Testis (tissue), 2 donors: ENCODE results near the gene P2RX7.

Experiments
- CTCF ChIP-seq, 3 experiments: fragments of 450-650 bp in 2 of 3; fragments of 200-600 bp in 1 of 3; sonication (generic) in 1 of 3; IDR thresholded peaks; one replicate each; pipeline ENCODE4 v1.5.1; 2016 to 2019; ENCODE audit warnings: antibody characterized with exemption in 3 of 3, mild to moderate bottlenecking in 2 of 3, moderate library complexity in 1 of 3
- POLR2A ChIP-seq: fragments of 450-650 bp; IDR thresholded peaks from one replicate; pipeline ENCODE4 v1.6.1; 2017; ENCODE audit warnings: antibody characterized with exemption, mild to moderate bottlenecking, moderate library complexity

GRCh38 chr12:121162384-121162783, 29.7 kb downstream of the P2RX7 start:
- TF ChIP-seq POLR2A = no peak
- TF ChIP-seq CTCF (IDR thresholded peaks at IDR 0.05) = no peak
